Esophagus squamous epithelium (tissue), 5 donors: ENCODE data around the gene TSPAN4. TPM values are rescaled to one million over a fixed set of nuclear protein-coding genes. Genes with fewer than 3 reads are reported as not detected.

ENCODE experiments used
- DNase-seq: peaks from one replicate; lab custom pipeline; 2025; lab: John Stamatoyannopoulos, UW
- H3K27ac ChIP-seq, 4 donors: fragments of 200-600 bp; sonication (generic); one replicate each; pipeline ENCODE4 v1.5.1; 2016 to 2019; ENCODE audit warnings: mild to moderate bottlenecking in 1 of 4
- H3K27me3 ChIP-seq, 4 donors: fragments of 200-600 bp; sonication (generic); 1 replicate in 3 of 4; 2 replicates in 1 of 4; pipeline versions ENCODE4 v1.5.1 to v1.6.0; 2017 to 2021; ENCODE audit warnings: antibody characterized with exemption in 1 of 4
- H3K36me3 ChIP-seq, 3 donors: fragments of 200-600 bp; sonication (generic); one replicate each; pipeline ENCODE4 v1.5.1; 2016 to 2019
- H3K4me1 ChIP-seq, 3 donors: fragments of 200-600 bp; sonication (generic); one replicate each; pipeline ENCODE4 v1.5.1; 2017 to 2019
- H3K4me3 ChIP-seq, 4 donors: fragments of 200-600 bp; sonication (generic); 1 replicate in 3 of 4; 2 replicates in 1 of 4; pipeline ENCODE4 v1.5.1; 2016 to 2019; ENCODE audit warnings: mild to moderate bottlenecking in 2 of 4, moderate library complexity in 1 of 4
- H3K9me3 ChIP-seq, 3 donors: fragments of 200-600 bp; sonication (generic); one replicate each; pipeline ENCODE4 v1.5.1; 2016 to 2019
- CTCF ChIP-seq, 6 experiments: fragments of 450-650 bp in 4 of 6; fragments of 200-600 bp in 2 of 6; sonication (generic) in 2 of 6; IDR thresholded peaks; one replicate each; pipeline ENCODE4 v1.5.1; 2016 to 2019; ENCODE audit warnings: antibody characterized with exemption in 6 of 6, mild to moderate bottlenecking in 4 of 6, moderate library complexity in 4 of 6
- POLR2A ChIP-seq, 4 donors: fragments of 450-650 bp; IDR thresholded peaks; one replicate each; pipeline ENCODE4 v1.6.1; 2017; ENCODE audit warnings: antibody characterized with exemption in 4 of 4, mild to moderate bottlenecking in 4 of 4, moderate library complexity in 3 of 4
- WGBS, 2 donors: methylation state at CpG; one replicate each; pipeline ENCODE4 v1.1.5; 2018; 5-methylcytosine and 5-hydroxymethylcytosine counted together
- intact Hi-C: fragments of 100-400 bp; cut with DNase I; formaldehyde crosslinking; loops from one replicate; pipeline ENCODE4 v1.15.0; 2022
- total RNA-seq, 4 donors: library from RNA; depleted of rRNA; stranded (reverse); fragments of >200 nt; gene quantifications; one replicate each; pipeline ENCODE4 v1.1.0, GENCODE V29; 2016
- donor health status: DM: yes; HTN: yes; CAD: no.

The TSPAN4 gene
- total RNA-seq, 4 donors from 2014 or later = 6.8 to 59.7 (median 19.0) TPM

GRCh38 chr11:889257-889656, 46.6 kb downstream of the TSPAN4 start:
- Histone ChIP-seq H3K4me1 (no peaks in the 10 kb centered on the region), H3K4me3 (no peak overlapping the region), H3K36me3 (peaks cover 0 to 69% (median 7%) of the 10 kb centered on the region in 3 donors), H3K9me3 (no peaks in the 10 kb centered on the region), H3K27ac (no peak overlapping the region), H3K27me3 (no peaks in the 10 kb centered on the region)
- WGBS, 2 donors = 92% methylated on average over 5 of the region's 13 CpGs; no CpG with 5 or more reads in 1 of the 2 donors
- TF ChIP-seq POLR2A (IDR thresholded peaks at IDR 0.05) (no peak), CTCF (IDR thresholded peaks at IDR 0.05) (no peak)
- DNase-seq = no peak
- intact Hi-C loops = no loop called here

- WGBS, 2 donors = 85 to 94% methylated on average over 8 to 14 of the region's 32 CpGs
Observed at GRCh38 chr11:889687-890475, 47.2 kb downstream of the TSPAN4 start.

DNA sequence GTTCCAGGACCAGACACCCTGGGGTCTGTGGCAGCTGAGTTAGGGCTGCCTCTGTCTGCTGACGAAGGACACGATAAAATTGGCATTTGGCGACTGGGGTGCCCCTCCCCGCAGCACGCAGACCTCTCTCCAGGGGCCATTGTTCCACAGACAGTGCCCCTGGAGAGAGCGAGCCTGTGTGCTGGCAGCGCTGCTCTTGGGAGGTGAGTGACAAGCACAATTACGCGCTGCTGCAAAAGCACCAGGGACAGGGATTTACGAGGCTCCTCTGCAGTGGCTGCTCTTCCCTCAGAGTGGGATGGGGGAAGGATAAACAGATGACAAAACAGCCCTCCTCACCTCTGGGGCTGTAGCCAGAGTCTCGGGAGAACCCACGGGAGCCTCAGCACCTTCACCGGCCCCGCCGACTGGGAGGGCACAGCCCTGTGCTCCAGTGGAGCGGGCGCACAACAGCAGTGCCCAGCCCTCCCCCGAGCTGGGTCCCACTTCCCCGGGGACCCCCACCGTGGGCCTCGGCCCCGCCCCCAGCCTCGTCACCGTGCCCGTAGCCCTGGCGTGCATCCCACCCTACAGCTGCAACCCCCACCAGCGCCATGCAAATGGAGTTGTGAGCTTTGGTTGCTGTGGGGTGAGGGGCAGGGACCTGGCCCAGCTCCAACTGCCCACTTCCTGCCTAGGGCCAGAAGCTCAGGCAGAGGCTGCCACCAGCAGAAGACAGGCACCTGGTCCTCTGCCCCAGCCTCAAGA, 48.3 kb downstream of the TSPAN4 start:
- no peaks in the 10 kb centered on the region for H3K4me1 ChIP-seq
- WGBS, 2 donors = 86 to 93% methylated on average over 3 to 5 of the region's 27 CpGs
- TF ChIP-seq POLR2A (IDR thresholded peaks at IDR 0.05) (no peak), CTCF (IDR thresholded peaks at IDR 0.05) (no peak)
- DNase-seq = no peak
- no peaks in the 10 kb centered on the region for H3K27me3 ChIP-seq
- no peak overlapping the region for H3K4me3 ChIP-seq
- no peak overlapping the region for H3K27ac ChIP-seq
- H3K9me3 ChIP-seq = no peaks in the 10 kb centered on the region
- H3K36me3 ChIP-seq = peaks cover 0 to 57% (median 7%) of the 10 kb centered on the region in 3 donors
- intact Hi-C loops = no loop called here

More at GRCh38 chr11:889687-890475, 47.2 kb downstream of the TSPAN4 start:
- intact Hi-C loops = no loop called here
- TF ChIP-seq CTCF (IDR thresholded peaks at IDR 0.05) = no peak
- no peaks in the 10 kb centered on the region for H3K4me1 ChIP-seq
- H3K27me3 ChIP-seq = no peaks in the 10 kb centered on the region
- no peak overlapping the region for H3K4me3 ChIP-seq
- no peak for DNase-seq
- H3K9me3 ChIP-seq = no peaks in the 10 kb centered on the region
- H3K36me3 ChIP-seq = peaks cover 0 to 65% (median 7%) of the 10 kb centered on the region in 3 donors
- H3K27ac ChIP-seq = no peak overlapping the region

- TF ChIP-seq CTCF (IDR thresholded peaks at IDR 0.05) = no peak
- TF ChIP-seq POLR2A (IDR thresholded peaks at IDR 0.05) = no peak
- no peak for DNase-seq
- Histone ChIP-seq H3K36me3 (peaks cover 0 to 45% (median 4%) of the 10 kb centered on the region in 3 donors), H3K4me3 (no peak overlapping the region), H3K27me3 (no peaks in the 10 kb centered on the region), H3K9me3 (no peaks in the 10 kb centered on the region), H3K27ac (no peak overlapping the region), H3K4me1 (no peaks in the 10 kb centered on the region)
- intact Hi-C loops = no loop called here
- 60% methylated on average over 1 of the region's 13 CpGs; no CpG with 5 or more reads in 1 of the 2 donors for WGBS, 2 donors
Observed at GRCh38 chr11:893008-893654, 50.5 kb downstream of the TSPAN4 start.
